ENCODE measurements around the gene ARPIN. TPM values are rescaled to one million over a fixed set of nuclear protein-coding genes. Genes with fewer than 3 reads are reported as not detected.

Gene ARPIN
- total RNA-seq, 2 experiments from 2014 or later, result not detected

DNA sequence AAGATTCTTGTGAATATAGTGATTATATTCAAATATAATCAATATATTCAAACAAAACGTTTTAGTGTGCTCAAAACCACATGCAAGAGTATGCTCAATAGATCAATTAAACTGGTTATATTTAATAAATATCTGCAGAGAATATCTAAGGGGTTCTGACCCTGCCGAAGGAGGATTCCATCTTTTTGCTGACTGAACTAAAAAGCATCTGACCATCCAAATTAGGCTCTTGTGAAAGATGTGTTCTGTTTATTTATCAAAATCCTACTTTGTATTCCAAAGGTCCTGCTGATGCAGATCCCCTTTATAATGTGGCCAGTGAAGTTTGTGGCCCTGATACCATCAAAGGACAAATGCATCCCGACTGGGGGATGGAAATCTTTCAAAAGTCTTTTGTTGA lies 41.8 kb upstream of the ARPIN start:
- H3K4me3 ChIP-seq (ENCODE audit: low read depth, low read length, poor library complexity, severe bottlenecking), result no peak overlapping the region
- H3K9me2 ChIP-seq (ENCODE audit: insufficient read depth, low read length), result no peaks in the 10 kb centered on the region
- no peaks in the 10 kb centered on the region for H3K36me3 ChIP-seq (ENCODE audit: insufficient read depth, low read length)
- BruUV-seq (replicated peaks), result no TSS peak
- no peak for DNase-seq (ENCODE audit: low spot score)
- H3K9me3 ChIP-seq (ENCODE audit: low read length), result no peaks in the 10 kb centered on the region
- CTCF ChIA-PET (ENCODE audit: unreplicated experiment), result no interaction called here
- intact Hi-C loops (cut with micrococcal nuclease; ENCODE audit: unreplicated experiment), result no loop called here
- TF ChIP-seq, protein P1, sequence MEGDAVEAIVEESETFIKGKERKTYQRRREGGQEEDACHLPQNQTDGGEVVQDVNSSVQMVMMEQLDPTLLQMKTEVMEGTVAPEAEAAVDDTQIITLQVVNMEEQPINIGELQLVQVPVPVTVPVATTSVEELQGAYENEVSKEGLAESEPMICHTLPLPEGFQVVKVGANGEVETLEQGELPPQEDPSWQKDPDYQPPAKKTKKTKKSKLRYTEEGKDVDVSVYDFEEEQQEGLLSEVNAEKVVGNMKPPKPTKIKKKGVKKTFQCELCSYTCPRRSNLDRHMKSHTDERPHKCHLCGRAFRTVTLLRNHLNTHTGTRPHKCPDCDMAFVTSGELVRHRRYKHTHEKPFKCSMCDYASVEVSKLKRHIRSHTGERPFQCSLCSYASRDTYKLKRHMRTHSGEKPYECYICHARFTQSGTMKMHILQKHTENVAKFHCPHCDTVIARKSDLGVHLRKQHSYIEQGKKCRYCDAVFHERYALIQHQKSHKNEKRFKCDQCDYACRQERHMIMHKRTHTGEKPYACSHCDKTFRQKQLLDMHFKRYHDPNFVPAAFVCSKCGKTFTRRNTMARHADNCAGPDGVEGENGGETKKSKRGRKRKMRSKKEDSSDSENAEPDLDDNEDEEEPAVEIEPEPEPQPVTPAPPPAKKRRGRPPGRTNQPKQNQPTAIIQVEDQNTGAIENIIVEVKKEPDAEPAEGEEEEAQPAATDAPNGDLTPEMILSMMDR (conservative IDR thresholded peaks at IDR 0.05; ENCODE audit: low read length), result no peak
- no peak for TF ChIP-seq EZH2phosphoT487 (IDR thresholded peaks at IDR 0.05; ENCODE audit: borderline replicate concordance, low read depth, low read length)
- H3K79me2 ChIP-seq (ENCODE audit: insufficient read depth, low read depth, low read length), result no peaks in the 10 kb centered on the region
- H2AFZ ChIP-seq (ENCODE audit: low read length), result no peak overlapping the region
- H4K20me1 ChIP-seq (ENCODE audit: insufficient read depth, low read length), result no peaks in the 10 kb centered on the region
- no peak overlapping the region for H3K4me2 ChIP-seq (ENCODE audit: low read length)
- POLR2A ChIA-PET, result interaction anchor here (0.7 kb wide), 1 partner anchor 131 kb away, joined by 3 read pairs; no protein-coding TSS in a partner anchor
- H3K27ac ChIP-seq (ENCODE audit: low read depth, low read length, poor library complexity, severe bottlenecking), result no peak overlapping the region
- no peaks in the 10 kb centered on the region for H3K4me1 ChIP-seq (ENCODE audit: insufficient read depth, low read length, poor library complexity, severe bottlenecking)

DNA sequence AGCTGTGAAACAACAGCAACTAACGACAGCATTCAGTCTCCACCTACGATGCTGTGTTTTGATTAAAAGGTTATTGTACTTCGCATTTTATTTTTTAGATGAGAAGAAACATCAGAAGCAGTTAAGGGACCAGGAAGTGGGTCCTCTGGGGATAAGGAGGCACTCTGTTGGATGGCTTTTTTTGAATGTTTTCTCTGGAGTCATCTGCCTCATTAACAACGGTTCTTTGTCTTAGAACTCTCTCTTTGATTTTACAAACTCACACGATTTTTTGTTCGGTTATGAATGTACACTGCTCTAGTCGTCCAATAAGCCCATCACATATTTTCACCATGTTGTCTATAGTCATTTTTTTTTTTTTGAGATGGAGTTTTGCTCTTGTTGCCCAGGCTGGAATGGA lies 36.0 kb upstream of the ARPIN start:
- POLR2A ChIA-PET, result interaction anchor here (0.7 kb wide), 2 partner anchors 18 to 612 kb away, joined by 4 to 6 read pairs; no protein-coding TSS in a partner anchor
- Histone ChIP-seq H3K36me3 (ENCODE audit: insufficient read depth, low read length) (no peaks in the 10 kb centered on the region), H3K27ac (ENCODE audit: low read depth, low read length, poor library complexity, severe bottlenecking) (no peak overlapping the region), H3K79me2 (ENCODE audit: insufficient read depth, low read depth, low read length) (no peaks in the 10 kb centered on the region), H2AFZ (ENCODE audit: low read length) (no peak overlapping the region), H3K9me2 (ENCODE audit: insufficient read depth, low read length) (no peaks in the 10 kb centered on the region), H3K9me3 (ENCODE audit: low read length) (no peaks in the 10 kb centered on the region), H4K20me1 (ENCODE audit: insufficient read depth, low read length) (no peaks in the 10 kb centered on the region), H3K4me3 (ENCODE audit: low read depth, low read length, poor library complexity, severe bottlenecking) (no peak overlapping the region), H3K4me2 (ENCODE audit: low read length) (no peak overlapping the region), H3K4me1 (ENCODE audit: insufficient read depth, low read length, poor library complexity, severe bottlenecking) (no peaks in the 10 kb centered on the region)
- CTCF ChIA-PET (ENCODE audit: unreplicated experiment), result no interaction called here
- DNase-seq (ENCODE audit: low spot score), result no peak
- intact Hi-C loops (cut with micrococcal nuclease; ENCODE audit: unreplicated experiment), result no loop called here
- TF ChIP-seq, protein P1 (conservative IDR thresholded peaks at IDR 0.05; ENCODE audit: low read length), result no peak
- no peak for TF ChIP-seq EZH2phosphoT487 (IDR thresholded peaks at IDR 0.05; ENCODE audit: borderline replicate concordance, low read depth, low read length)
- no TSS peak for BruUV-seq (replicated peaks)

DNA sequence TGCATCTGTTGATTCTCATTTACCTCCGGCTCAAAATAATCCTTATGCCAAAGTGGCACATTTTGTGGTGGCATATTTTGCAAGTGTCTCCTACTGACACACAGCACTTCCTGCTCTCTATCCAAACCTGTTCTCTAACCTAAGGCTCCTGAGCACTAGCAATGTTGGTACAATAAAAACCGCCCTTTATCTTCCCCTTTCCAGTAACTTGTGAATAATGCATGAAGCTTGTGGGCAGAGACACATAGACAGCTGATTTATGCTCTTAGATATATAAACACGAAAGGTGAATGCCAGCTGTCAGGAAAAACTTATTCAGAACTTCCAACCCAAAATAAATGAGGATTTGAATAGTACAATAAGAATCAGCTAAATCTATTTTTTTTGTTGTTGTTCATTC lies 34.6 kb upstream of the ARPIN start:
- Histone ChIP-seq H2AFZ (ENCODE audit: low read length) (no peak overlapping the region), H3K27ac (ENCODE audit: low read depth, low read length, poor library complexity, severe bottlenecking) (no peak overlapping the region)
- no TSS peak for BruUV-seq (replicated peaks)

More for the DNA sequence above, 34.6 kb upstream of the ARPIN start:
- Histone ChIP-seq H3K79me2 (ENCODE audit: insufficient read depth, low read depth, low read length) (no peaks in the 10 kb centered on the region), H3K4me1 (ENCODE audit: insufficient read depth, low read length, poor library complexity, severe bottlenecking) (no peaks in the 10 kb centered on the region), H3K36me3 (ENCODE audit: insufficient read depth, low read length) (no peaks in the 10 kb centered on the region), H3K4me2 (ENCODE audit: low read length) (no peak overlapping the region), H3K9me3 (ENCODE audit: low read length) (no peaks in the 10 kb centered on the region), H4K20me1 (ENCODE audit: insufficient read depth, low read length) (no peaks in the 10 kb centered on the region), H3K9me2 (ENCODE audit: insufficient read depth, low read length) (no peaks in the 10 kb centered on the region), H3K4me3 (ENCODE audit: low read depth, low read length, poor library complexity, severe bottlenecking) (no peak overlapping the region)
- intact Hi-C loops (cut with micrococcal nuclease; ENCODE audit: unreplicated experiment), result no loop called here
- POLR2A ChIA-PET, result no interaction called here
- CTCF ChIA-PET (ENCODE audit: unreplicated experiment), result no interaction called here
- DNase-seq (ENCODE audit: low spot score), result no peak
- no peak for TF ChIP-seq EZH2phosphoT487 (IDR thresholded peaks at IDR 0.05; ENCODE audit: borderline replicate concordance, low read depth, low read length)
- TF ChIP-seq, protein P1 (conservative IDR thresholded peaks at IDR 0.05; ENCODE audit: low read length), result no peak

Data from OCI-LY7 (cell line).